Loucy (cell line): ENCODE data around the gene LETM1.

Experiments
- EZH2phosphoT487 ChIP-seq: fragments of 200-600 bp; IDR thresholded peaks from 2 replicates; pipeline ENCODE4 v1.6.1; 2018; ENCODE audit warnings: antibody characterized with exemption, mild to moderate bottlenecking, moderate library complexity, borderline replicate concordance
- TF ChIP-seq, protein P1 (sequence below): fragments of 200-600 bp; sonication (generic); conservative IDR thresholded peaks from 2 replicates; pipeline ENCODE4 v1.5.1; 2014; ENCODE audit warnings: mild to moderate bottlenecking, antibody characterized with exemption, low read length

DNA sequence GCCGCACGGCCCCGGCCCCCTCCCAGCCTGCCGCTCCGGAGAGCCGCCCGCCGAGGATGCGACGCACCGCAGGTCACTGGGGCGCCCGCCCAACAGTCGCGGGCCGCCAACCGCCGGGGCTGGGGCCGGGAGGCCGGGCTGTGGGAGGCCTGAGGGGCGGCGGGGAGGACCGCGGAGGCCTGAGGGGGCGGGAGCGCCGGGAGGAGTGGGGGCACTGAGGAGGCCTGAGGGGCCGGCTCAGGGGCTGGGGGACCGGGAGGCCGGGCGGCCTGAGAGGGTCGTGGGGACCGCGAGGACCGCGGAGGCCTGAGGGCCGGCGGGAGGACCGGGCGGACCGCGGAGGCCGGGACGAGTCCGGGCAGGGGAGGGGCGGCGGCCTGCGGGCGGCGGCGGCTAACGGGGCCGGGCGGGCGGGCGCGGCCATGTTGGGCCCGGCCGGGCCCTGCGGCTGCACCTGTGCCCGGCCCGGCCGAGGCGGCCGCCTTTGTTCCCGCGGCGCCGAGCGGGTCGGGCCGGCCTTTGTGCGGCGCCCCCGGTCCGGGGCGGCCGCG, 15.6 kb upstream of the LETM1 start:
- TF ChIP-seq, protein P1, sequence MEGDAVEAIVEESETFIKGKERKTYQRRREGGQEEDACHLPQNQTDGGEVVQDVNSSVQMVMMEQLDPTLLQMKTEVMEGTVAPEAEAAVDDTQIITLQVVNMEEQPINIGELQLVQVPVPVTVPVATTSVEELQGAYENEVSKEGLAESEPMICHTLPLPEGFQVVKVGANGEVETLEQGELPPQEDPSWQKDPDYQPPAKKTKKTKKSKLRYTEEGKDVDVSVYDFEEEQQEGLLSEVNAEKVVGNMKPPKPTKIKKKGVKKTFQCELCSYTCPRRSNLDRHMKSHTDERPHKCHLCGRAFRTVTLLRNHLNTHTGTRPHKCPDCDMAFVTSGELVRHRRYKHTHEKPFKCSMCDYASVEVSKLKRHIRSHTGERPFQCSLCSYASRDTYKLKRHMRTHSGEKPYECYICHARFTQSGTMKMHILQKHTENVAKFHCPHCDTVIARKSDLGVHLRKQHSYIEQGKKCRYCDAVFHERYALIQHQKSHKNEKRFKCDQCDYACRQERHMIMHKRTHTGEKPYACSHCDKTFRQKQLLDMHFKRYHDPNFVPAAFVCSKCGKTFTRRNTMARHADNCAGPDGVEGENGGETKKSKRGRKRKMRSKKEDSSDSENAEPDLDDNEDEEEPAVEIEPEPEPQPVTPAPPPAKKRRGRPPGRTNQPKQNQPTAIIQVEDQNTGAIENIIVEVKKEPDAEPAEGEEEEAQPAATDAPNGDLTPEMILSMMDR = no peak
- TF ChIP-seq EZH2phosphoT487 = no peak
